Upper lobe of left lung (tissue), 4 donors: ENCODE measurements around the gene USP6NL.

Experiments used
- CTCF ChIP-seq, 6 experiments: fragments of 450-650 bp in 4 of 6; fragments of 200-600 bp in 2 of 6; sonication (generic) in 2 of 6; IDR thresholded peaks; one replicate each; pipeline ENCODE4 v1.5.1; 2016 to 2019; ENCODE audit warnings: antibody characterized with exemption in 6 of 6
- POLR2AphosphoS5 ChIP-seq, 2 donors: sonication (generic); formaldehyde crosslinking; IDR thresholded peaks; one replicate each; pipeline ENCODE4 v1.5.1; 2017; ENCODE audit warnings: antibody characterized with exemption in 2 of 2

- no peak for TF ChIP-seq CTCF (IDR thresholded peaks at IDR 0.05)
- TF ChIP-seq POLR2AphosphoS5 (IDR thresholded peaks at IDR 0.05) = no peak
These were observed 100.1 kb downstream of the USP6NL start for GRCh38 chr10:11511321-11511720.
